ENCODE results near the gene ANKMY1.

ANKMY1 gene

DNA sequence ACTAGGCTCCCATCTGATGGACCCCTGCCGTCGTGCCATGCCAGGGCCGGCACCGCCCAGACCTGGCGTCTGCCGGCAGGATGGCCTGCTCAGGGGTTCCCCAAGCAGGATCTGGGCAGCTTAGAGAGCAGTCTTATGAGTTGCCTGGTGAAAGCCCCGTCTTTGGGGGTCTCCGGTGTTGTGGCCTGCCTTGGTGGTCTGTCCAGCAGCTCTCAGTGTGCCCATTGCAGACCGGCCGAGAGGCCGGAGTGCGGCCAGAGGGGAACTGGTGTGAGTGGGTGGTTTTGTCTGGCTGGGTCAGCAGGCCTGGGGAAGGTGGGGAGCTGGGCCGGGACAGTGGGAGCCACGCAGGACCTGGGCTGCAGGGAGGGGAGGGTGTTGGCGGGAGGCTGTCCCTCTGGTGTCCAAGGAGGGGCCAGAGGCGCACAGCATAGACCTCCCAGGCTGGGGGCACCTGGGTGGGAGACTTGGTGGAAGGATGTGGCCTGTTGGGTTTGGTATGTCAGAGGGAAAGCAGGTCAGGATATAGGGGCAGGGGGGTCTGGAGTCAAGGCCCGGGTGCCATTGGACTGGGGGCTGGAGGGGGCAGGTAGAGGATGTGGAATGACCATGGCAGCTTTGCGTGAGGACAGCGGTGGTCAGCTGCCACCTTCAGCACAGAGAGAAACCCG lies 105.9 kb downstream of the ANKMY1 start:
- Histone ChIP-seq H3K4me3 (ENCODE audit: low read length) (peak overlapping the region; percentile 55), H3K9ac (ENCODE audit: low read length) (no peak overlapping the region), H3K27me3 (ENCODE audit: control insufficient read depth, insufficient read depth, low read length) (peaks cover 10% of the 10 kb centered on the region), H3K27ac (ENCODE audit: low read depth, low read length) (no peak overlapping the region), H3K4me1 (ENCODE audit: control insufficient read depth, insufficient read depth, low read length) (peaks cover 8% of the 10 kb centered on the region), H3K36me3 (ENCODE audit: control insufficient read depth, insufficient read depth, low read length) (no peaks in the 10 kb centered on the region)

DNA sequence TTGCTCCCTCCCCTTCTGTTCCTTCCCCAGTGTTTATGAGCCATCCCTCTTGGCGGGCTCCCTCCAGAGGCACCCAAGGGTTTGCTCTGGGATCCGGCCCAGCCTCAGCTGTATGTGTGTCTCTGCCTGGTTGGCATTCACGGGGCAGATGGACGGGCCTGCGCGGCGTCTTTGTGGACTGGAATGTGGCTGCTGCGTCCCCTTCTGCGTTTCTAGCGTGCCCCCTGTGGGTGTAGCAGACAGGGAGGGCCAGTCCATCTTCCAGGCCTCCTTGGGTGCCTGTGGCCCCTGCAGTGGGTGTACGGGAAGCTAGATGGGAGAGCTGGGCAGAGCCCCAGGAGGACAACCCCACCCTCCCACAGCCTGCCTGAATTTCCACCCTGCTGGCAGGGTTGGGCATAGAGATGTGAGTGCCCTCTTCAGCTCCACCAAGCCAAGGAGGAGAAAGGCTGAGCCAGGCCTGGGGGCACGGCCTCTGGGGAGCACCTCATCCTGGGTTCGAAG lies 106.6 kb downstream of the ANKMY1 start:
- Histone ChIP-seq H3K27ac (ENCODE audit: low read depth, low read length) (no peak overlapping the region), H3K4me1 (ENCODE audit: control insufficient read depth, insufficient read depth, low read length) (peaks cover 8% of the 10 kb centered on the region), H3K4me3 (ENCODE audit: low read length) (no peak overlapping the region), H3K27me3 (ENCODE audit: control insufficient read depth, insufficient read depth, low read length) (peaks cover 10% of the 10 kb centered on the region), H3K36me3 (ENCODE audit: control insufficient read depth, insufficient read depth, low read length) (no peaks in the 10 kb centered on the region), H3K9ac (ENCODE audit: low read length) (no peak overlapping the region)

DNA sequence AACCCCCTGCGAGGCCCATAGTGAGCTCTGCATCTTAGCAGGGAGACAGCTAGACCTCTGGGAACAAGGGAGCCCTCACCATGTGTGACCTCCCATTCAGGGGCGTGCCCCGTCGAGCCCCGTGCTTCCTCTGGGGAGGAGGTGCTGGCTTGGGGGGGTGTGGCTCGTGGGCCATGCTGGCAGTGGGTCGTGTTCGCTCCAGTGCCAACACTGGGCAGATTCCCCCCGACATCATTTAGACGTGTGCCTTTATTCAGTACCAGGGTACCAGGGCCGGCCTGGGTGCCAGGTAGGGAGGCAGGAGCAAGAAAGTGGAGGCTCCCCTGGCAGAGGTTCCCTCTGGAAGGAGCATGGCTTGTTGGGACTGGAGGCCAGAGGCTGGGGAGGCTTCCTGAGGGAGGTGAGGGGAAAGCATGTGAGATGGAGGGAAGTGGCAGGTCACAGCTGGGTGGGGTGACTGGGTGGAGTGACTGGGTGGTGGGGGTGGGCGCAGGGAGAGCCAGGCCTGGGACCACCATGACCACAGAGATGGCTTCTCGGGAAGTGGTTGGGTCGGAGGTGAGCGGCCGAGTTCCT lies 107.2 kb downstream of the ANKMY1 start:
- Histone ChIP-seq H3K4me1 (ENCODE audit: control insufficient read depth, insufficient read depth, low read length) (peaks cover 8% of the 10 kb centered on the region), H3K27ac (ENCODE audit: low read depth, low read length) (no peak overlapping the region), H3K9ac (ENCODE audit: low read length) (no peak overlapping the region), H3K36me3 (ENCODE audit: control insufficient read depth, insufficient read depth, low read length) (no peaks in the 10 kb centered on the region), H3K27me3 (ENCODE audit: control insufficient read depth, insufficient read depth, low read length) (peaks cover 10% of the 10 kb centered on the region), H3K4me3 (ENCODE audit: low read length) (no peak overlapping the region)

- Histone ChIP-seq H3K36me3 (ENCODE audit: control insufficient read depth, insufficient read depth, low read length) (no peaks in the 10 kb centered on the region), H3K9ac (ENCODE audit: low read length) (no peak overlapping the region), H3K27me3 (ENCODE audit: control insufficient read depth, insufficient read depth, low read length) (peaks cover 6% of the 10 kb centered on the region), H3K4me1 (ENCODE audit: control insufficient read depth, insufficient read depth, low read length) (peaks cover 8% of the 10 kb centered on the region), H3K4me3 (ENCODE audit: low read length) (no peak overlapping the region), H3K27ac (ENCODE audit: low read depth, low read length) (no peak overlapping the region)
Observed at GRCh38 chr2:240449764-240450531, 107.8 kb downstream of the ANKMY1 start.

DNA sequence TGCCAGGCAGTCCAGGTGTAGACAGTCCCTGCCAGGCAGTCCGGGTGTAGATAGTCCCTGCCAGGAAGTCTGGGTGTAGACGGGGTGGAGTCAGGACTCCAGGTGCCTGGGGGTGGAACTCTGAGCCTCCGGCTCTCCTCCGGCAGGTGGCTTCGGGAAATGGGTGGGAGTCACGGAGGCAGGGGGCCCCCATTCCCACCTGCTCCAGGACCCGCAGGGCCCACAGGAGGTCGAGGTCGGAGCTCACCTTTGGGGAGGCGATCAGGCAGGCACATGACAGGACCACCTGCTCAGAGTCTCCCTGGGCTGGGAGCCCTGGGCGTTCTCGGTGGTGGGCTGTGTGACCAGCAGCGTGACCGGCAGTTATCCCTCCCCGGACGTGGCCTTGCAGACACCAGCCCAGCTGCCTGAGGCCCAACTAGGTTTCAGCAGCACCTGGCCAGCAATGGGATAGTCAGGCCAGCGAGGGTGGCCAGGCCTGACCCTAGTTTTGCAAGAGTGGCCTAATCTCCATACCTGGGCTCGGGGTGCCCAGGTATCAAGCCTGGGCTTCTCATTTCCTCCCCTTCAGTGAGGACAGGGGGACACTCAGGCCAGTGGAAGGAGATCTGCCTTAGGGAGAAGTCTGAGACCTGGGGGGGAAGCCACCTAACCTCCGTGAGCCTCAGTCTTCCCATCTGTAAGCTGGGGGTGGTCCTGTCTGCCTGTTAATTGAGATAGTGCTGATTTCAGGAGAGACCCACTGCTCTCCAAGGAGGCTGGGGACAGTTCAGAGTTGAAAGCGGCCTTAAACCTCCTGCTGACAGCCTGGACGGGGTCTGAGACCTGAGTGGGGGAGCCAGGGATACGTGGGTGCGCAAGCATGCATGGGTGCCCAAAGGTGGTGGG lies 109.2 kb downstream of the ANKMY1 start:
- Histone ChIP-seq H3K4me1 (ENCODE audit: control insufficient read depth, insufficient read depth, low read length) (peaks cover 8% of the 10 kb centered on the region), H3K4me3 (ENCODE audit: low read length) (no peak overlapping the region), H3K36me3 (ENCODE audit: control insufficient read depth, insufficient read depth, low read length) (no peaks in the 10 kb centered on the region), H3K9ac (ENCODE audit: low read length) (no peak overlapping the region), H3K27me3 (ENCODE audit: control insufficient read depth, insufficient read depth, low read length) (peaks cover 5% of the 10 kb centered on the region), H3K27ac (ENCODE audit: low read depth, low read length) (no peak overlapping the region)

DNA sequence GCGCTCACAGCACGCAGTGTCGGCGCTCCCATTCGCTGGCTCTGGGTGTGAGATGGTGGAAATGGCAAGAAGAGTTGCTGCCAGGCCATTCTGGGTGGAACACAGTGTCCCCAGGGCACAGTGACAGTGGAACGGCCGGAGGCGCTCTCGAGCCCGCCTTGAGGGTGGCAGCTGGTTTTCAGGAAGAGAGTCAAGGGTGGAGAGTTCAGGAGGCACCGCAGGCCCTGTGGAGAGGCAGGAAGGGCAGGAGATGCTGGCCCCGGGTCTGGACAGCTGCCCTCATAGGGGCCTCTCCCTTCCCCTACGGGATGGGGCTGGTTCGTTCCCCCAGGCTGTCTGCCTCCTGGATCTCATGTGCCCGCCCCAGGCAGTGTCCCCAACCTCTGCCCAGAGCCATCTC lies 109.9 kb downstream of the ANKMY1 start:
- Histone ChIP-seq H3K4me3 (ENCODE audit: low read length) (no peak overlapping the region), H3K27ac (ENCODE audit: low read depth, low read length) (no peak overlapping the region), H3K27me3 (ENCODE audit: control insufficient read depth, insufficient read depth, low read length) (peaks cover 5% of the 10 kb centered on the region), H3K36me3 (ENCODE audit: control insufficient read depth, insufficient read depth, low read length) (no peaks in the 10 kb centered on the region), H3K4me1 (ENCODE audit: control insufficient read depth, insufficient read depth, low read length) (peaks cover 8% of the 10 kb centered on the region), H3K9ac (ENCODE audit: low read length) (no peak overlapping the region)

DNA sequence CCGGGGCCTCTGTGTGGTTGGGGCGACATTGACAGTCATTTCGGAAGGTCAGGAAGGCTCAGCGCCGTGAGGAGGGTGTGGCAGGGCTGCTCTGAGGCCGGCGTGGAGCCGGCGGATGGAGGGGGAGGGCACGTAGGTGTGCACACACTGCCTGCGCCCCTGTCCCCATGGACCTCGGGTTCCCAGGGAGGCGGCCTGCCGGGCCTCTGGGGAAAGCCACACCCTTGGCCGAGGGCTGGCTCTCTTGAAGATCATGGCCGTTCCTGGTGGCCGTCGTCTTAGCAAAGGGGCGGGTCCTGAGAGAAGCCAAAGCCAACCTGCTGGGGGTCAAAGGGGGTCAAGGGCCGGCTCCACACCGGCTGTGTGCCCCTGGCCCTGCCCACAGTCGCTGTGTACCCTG lies 110.5 kb downstream of the ANKMY1 start:
- H3K27ac ChIP-seq (ENCODE audit: low read depth, low read length): no peak overlapping the region
- H3K4me3 ChIP-seq (ENCODE audit: low read length): no peak overlapping the region
- peaks cover 8% of the 10 kb centered on the region for H3K4me1 ChIP-seq (ENCODE audit: control insufficient read depth, insufficient read depth, low read length)
- no peak overlapping the region for H3K9ac ChIP-seq (ENCODE audit: low read length)
- H3K27me3 ChIP-seq (ENCODE audit: control insufficient read depth, insufficient read depth, low read length): peaks cover 5% of the 10 kb centered on the region
- H3K36me3 ChIP-seq (ENCODE audit: control insufficient read depth, insufficient read depth, low read length): no peaks in the 10 kb centered on the region

GRCh38 chr2:240446664-240447175 lies 111.1 kb downstream of the ANKMY1 start:
- H3K4me3 ChIP-seq (ENCODE audit: low read length): no peak overlapping the region
- no peaks in the 10 kb centered on the region for H3K27me3 ChIP-seq (ENCODE audit: control insufficient read depth, insufficient read depth, low read length)
- no peak overlapping the region for H3K9ac ChIP-seq (ENCODE audit: low read length)
- no peaks in the 10 kb centered on the region for H3K36me3 ChIP-seq (ENCODE audit: control insufficient read depth, insufficient read depth, low read length)
- H3K4me1 ChIP-seq (ENCODE audit: control insufficient read depth, insufficient read depth, low read length): peaks cover 4% of the 10 kb centered on the region
- H3K27ac ChIP-seq (ENCODE audit: low read depth, low read length): no peak overlapping the region

DNA sequence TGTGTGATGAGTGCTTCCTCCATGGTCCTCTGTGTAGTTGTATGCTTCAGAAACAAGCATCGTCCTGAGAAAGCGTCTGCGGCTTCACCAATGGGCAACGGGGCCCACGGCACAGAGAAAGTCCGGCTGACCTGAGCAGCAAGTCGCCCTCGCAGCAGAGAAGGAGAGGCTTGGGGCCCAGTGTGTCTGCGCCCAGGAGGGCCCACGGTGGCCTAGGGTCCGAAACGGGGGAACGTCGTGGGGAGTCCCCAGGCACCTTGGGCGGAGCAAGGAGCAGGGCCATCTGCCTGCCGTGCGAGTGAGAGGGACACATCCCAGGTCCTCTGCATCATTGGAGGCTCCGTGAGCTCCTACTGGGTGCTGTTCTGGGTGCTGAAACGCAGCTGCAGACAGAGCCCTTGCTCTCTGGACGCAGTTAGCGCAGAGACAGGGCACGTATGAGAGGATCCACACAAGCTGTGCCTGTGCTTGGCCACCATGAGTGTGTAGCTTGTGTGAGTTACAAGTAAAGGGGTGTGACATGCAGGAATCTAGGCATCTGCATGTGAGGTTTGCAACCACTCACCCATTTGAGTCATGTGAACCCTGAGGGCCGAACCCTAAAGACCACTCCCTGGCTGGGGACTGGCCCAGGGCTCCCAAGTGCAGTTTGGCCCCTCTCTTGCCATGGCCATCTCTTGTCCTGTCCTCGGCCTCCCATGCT lies 111.7 kb downstream of the ANKMY1 start:
- Histone ChIP-seq H3K9ac (ENCODE audit: low read length) (no peak overlapping the region), H3K36me3 (ENCODE audit: control insufficient read depth, insufficient read depth, low read length) (no peaks in the 10 kb centered on the region), H3K4me1 (ENCODE audit: control insufficient read depth, insufficient read depth, low read length) (no peaks in the 10 kb centered on the region), H3K4me3 (ENCODE audit: low read length) (no peak overlapping the region), H3K27me3 (ENCODE audit: control insufficient read depth, insufficient read depth, low read length) (no peaks in the 10 kb centered on the region), H3K27ac (ENCODE audit: low read depth, low read length) (no peak overlapping the region)

- Histone ChIP-seq H3K36me3 (ENCODE audit: control insufficient read depth, insufficient read depth, low read length) (no peaks in the 10 kb centered on the region), H3K4me3 (ENCODE audit: low read length) (no peak overlapping the region), H3K27ac (ENCODE audit: low read depth, low read length) (no peak overlapping the region), H3K27me3 (ENCODE audit: control insufficient read depth, insufficient read depth, low read length) (no peaks in the 10 kb centered on the region), H3K4me1 (ENCODE audit: control insufficient read depth, insufficient read depth, low read length) (no peaks in the 10 kb centered on the region), H3K9ac (ENCODE audit: low read length) (no peak overlapping the region)
Observed at GRCh38 chr2:240444464-240444863, 113.3 kb downstream of the ANKMY1 start.

- no peak overlapping the region for H3K4me3 ChIP-seq (ENCODE audit: low read length)
- H3K36me3 ChIP-seq (ENCODE audit: control insufficient read depth, insufficient read depth, low read length): no peaks in the 10 kb centered on the region
- H3K4me1 ChIP-seq (ENCODE audit: control insufficient read depth, insufficient read depth, low read length): no peaks in the 10 kb centered on the region
- no peak overlapping the region for H3K27ac ChIP-seq (ENCODE audit: low read depth, low read length)
- H3K9ac ChIP-seq (ENCODE audit: low read length): no peak overlapping the region
- no peaks in the 10 kb centered on the region for H3K27me3 ChIP-seq (ENCODE audit: control insufficient read depth, insufficient read depth, low read length)
Observed at GRCh38 chr2:240443891-240444301, 113.9 kb downstream of the ANKMY1 start.
